SK-N-SH (cell line): ENCODE data around the gene CNPY4. TPM values are rescaled to one million over a fixed set of nuclear protein-coding genes. Genes with fewer than 3 reads are reported as not detected.

Source experiments
- CTCF ChIA-PET: fragments of 300-600, 350-600 bp; formaldehyde crosslinking; extraction: SDS; loops from one replicate; lab custom pipeline; 2021; lab: Yijun Ruan, JAX
- POLR2A ChIA-PET: fragments of 350-600 bp; sonication (Branson Sonifier 250); formaldehyde crosslinking; extraction: SDS; loops from one replicate; lab custom pipeline; 2020; ENCODE audit warnings: antibody characterized with exemption, inconsistent platforms; lab: Yijun Ruan, JAX
- DNase-seq: peaks from one replicate; pipeline ENCODE4 v3.0.0; 2012
- H2AFZ ChIP-seq: fragments of 200-600 bp; sonication (generic); 2 replicates; pipeline ENCODE4 v1.8.1; 2016; ENCODE audit warnings: antibody characterized with exemption, mild to moderate bottlenecking, low read depth
- H3F3A ChIP-seq: fragments of 200-600 bp; sonication (generic); replicated peaks from 2 replicates; pipeline ENCODE3; 2016; ENCODE audit warnings: antibody characterized with exemption, mild to moderate bottlenecking; ENCODE audit not compliant: insufficient read depth
- H3K27ac ChIP-seq, 2 experiments: fragments of 200-500 bp in 1 of 2; fragments of 200-600 bp in 1 of 2; sonication (Bioruptor generic) in 1 of 2; sonication (generic), shearing (Covaris generic) in 1 of 2; 2 replicates each; pipeline versions ENCODE4 v1.5.1 to v1.6.1; 2014 to 2016; ENCODE audit warnings: low read depth in 2 of 2, inconsistent platforms in 1 of 2, low read length in 1 of 2, mild to moderate bottlenecking in 1 of 2, mixed read lengths in 1 of 2
- H3K27me3 ChIP-seq: fragments of 200-600 bp; sonication (generic), shearing (Covaris generic); 2 replicates; pipeline ENCODE4 v1.6.1; 2016; ENCODE audit warnings: mixed run types; ENCODE audit not compliant: insufficient read depth
- H3K36me3 ChIP-seq, 2 experiments: fragments of 200-500 bp in 1 of 2; fragments of 200-600 bp in 1 of 2; sonication (Bioruptor generic) in 1 of 2; sonication (generic) in 1 of 2; replicated peaks in 1 of 2; 2 replicates each; pipeline versions ENCODE3 to v1.5.1; 2014 to 2016; ENCODE audit warnings: low read length in 1 of 2, mild to moderate bottlenecking in 1 of 2; ENCODE audit not compliant: insufficient read depth in 2 of 2, control insufficient read depth in 1 of 2
- H3K4me1 ChIP-seq, 2 experiments: fragments of 200-500 bp in 1 of 2; fragments of 200-600 bp in 1 of 2; sonication (Bioruptor generic) in 1 of 2; sonication (generic), shearing (Covaris generic) in 1 of 2; 2 replicates each; pipeline versions ENCODE4 v1.5.1 to v1.6.1; 2014 to 2016; ENCODE audit warnings: low read depth in 1 of 2, low read length in 1 of 2, mixed run types in 1 of 2; ENCODE audit not compliant: insufficient read depth in 2 of 2, control insufficient read depth in 1 of 2
- H3K4me2 ChIP-seq: fragments of 200-600 bp; sonication (generic), shearing (Covaris generic); 2 replicates; pipeline ENCODE4 v1.6.1; 2017; ENCODE audit warnings: mixed run types
- H3K4me3 ChIP-seq, 2 experiments: fragments of 200-500 bp in 1 of 2; fragments of 200-600 bp in 1 of 2; sonication (Bioruptor generic) in 1 of 2; sonication (generic), shearing (Covaris generic) in 1 of 2; 2 replicates each; pipeline versions ENCODE4 v1.5.1 to v1.8.1; 2014 to 2016; ENCODE audit warnings: low read depth in 2 of 2, inconsistent platforms in 1 of 2, low read length in 1 of 2, mild to moderate bottlenecking in 1 of 2, mixed read lengths in 1 of 2, moderate library complexity in 1 of 2
- H3K79me2 ChIP-seq: fragments of 200-600 bp; sonication (generic); 2 replicates; pipeline ENCODE4 v1.8.1; 2017; ENCODE audit warnings: mild to moderate bottlenecking; ENCODE audit not compliant: insufficient read depth
- H3K9ac ChIP-seq: fragments of 200-600 bp; sonication (generic); 2 replicates; pipeline ENCODE4 v1.6.1; 2017; ENCODE audit warnings: mixed run types
- H3K9me2 ChIP-seq: fragments of 200-600 bp; sonication (generic); 2 replicates; pipeline ENCODE4 v1.6.1; 2017; ENCODE audit warnings: mixed run types
- H3K9me3 ChIP-seq: fragments of 200-600 bp; sonication (generic); 2 replicates; pipeline ENCODE4 v1.6.1; 2017; ENCODE audit warnings: mixed run types, mild to moderate bottlenecking, moderate library complexity
- H4K20me1 ChIP-seq: fragments of 200-600 bp; sonication (generic); 2 replicates; pipeline ENCODE4 v1.6.1; 2017; ENCODE audit warnings: mild to moderate bottlenecking, mixed run types; ENCODE audit not compliant: insufficient read depth
- CHD2 ChIP-seq: fragments of 150-350 bp; IDR thresholded peaks from 2 replicates; pipeline ENCODE4 v1.6.1; 2018; ENCODE audit warnings: low read length; ENCODE audit not compliant: partially characterized antibody
- EZH2phosphoT487 ChIP-seq: fragments of 200-600 bp; sonication (generic); IDR thresholded peaks from 2 replicates; pipeline ENCODE4 v1.6.1; 2017; ENCODE audit warnings: low read depth, mixed run types, mild to moderate bottlenecking, antibody characterized with exemption, moderate library complexity, borderline replicate concordance
- FOSL2 ChIP-seq: IDR thresholded peaks from 2 replicates; pipeline ENCODE4 v1.4.0; 2012; ENCODE audit warnings: low read depth, mild to moderate bottlenecking, moderate library complexity, borderline replicate concordance
- FOXJ3 ChIP-seq: sonication (generic); formaldehyde crosslinking; IDR thresholded peaks from 2 replicates; pipeline ENCODE4 v1.5.1; 2020; ENCODE audit warnings: mild to moderate bottlenecking, missing genetic modification reagents
- IRF3 ChIP-seq: fragments of 150-350 bp; IDR thresholded peaks from 2 replicates; pipeline ENCODE4 v1.6.1; 2016; ENCODE audit warnings: mild to moderate bottlenecking, low read depth, low read length
- JUND ChIP-seq: IDR thresholded peaks from 2 replicates; pipeline ENCODE4 v1.4.0; 2012
- MXI1 ChIP-seq: IDR thresholded peaks from 2 replicates; pipeline ENCODE4 v1.6.1; 2012; ENCODE audit warnings: mild to moderate bottlenecking, low read depth, low read length, improper control_type of control experiment
- NFIC ChIP-seq: IDR thresholded peaks from 2 replicates; pipeline ENCODE4 v1.4.0; 2012; ENCODE audit warnings: borderline replicate concordance
- PBX3 ChIP-seq: IDR thresholded peaks from 2 replicates; pipeline ENCODE4; 2012
- POLR2AphosphoS5 ChIP-seq: IDR thresholded peaks from 2 replicates; pipeline ENCODE4 v1.6.1; 2012; ENCODE audit warnings: low read depth, low read length
- TAF1 ChIP-seq: IDR thresholded peaks from 2 replicates; pipeline ENCODE4 v1.6.1; 2012; ENCODE audit warnings: low read depth, mild to moderate bottlenecking, low read length, moderate library complexity, borderline replicate concordance
- TCF12 ChIP-seq: IDR thresholded peaks from 2 replicates; pipeline ENCODE4 v1.4.0; 2012
- TEAD4 ChIP-seq: IDR thresholded peaks from 2 replicates; pipeline ENCODE4 v1.4.0; 2012; ENCODE audit warnings: mild to moderate bottlenecking, borderline replicate concordance; ENCODE audit not compliant: insufficient read depth
- YY1 ChIP-seq: IDR thresholded peaks from 2 replicates; pipeline ENCODE4 v1.4.0; 2012; ENCODE audit warnings: low read depth, mild to moderate bottlenecking
- whole genome bisulfite sequencing: methylation state at CpG from one replicate; pipeline ENCODE4 v1.1.6; 2017; ENCODE audit warnings: low lambda C conversion rate; 5-methylcytosine and 5-hydroxymethylcytosine counted together
- polyA plus RNA-seq, 3 experiments: library from polyadenylated mRNA; depleted of rRNA; stranded (reverse); fragments of >200 nt; gene quantifications; 2 replicates each; pipeline ENCODE4 v1.2.3, GENCODE V29; 2012

The CNPY4 gene
- polyA plus RNA-seq, 1 of the 3 experiments (the other 2 are of a cell fraction): 52.0 TPM

- TF ChIP-seq EZH2phosphoT487: no peak
- TF ChIP-seq FOSL2: no peak; the same call in 1 of the 2 replicates
- peak; percentile 92 for TF ChIP-seq CHD2
- TF ChIP-seq FOXJ3 (CRISPR knock-in tag): peak; percentile 60; the same call in 1 of the 2 replicates
- 0 out of 2 replicates have a peak, but pooled peaks have one; percentile 14 for TF ChIP-seq TEAD4
- peak; percentile 37; the same call in 1 of the 2 replicates for TF ChIP-seq YY1
- peak; percentile 76; the same call in 1 of the 2 replicates for TF ChIP-seq TAF1
- peak; percentile 61 for TF ChIP-seq MXI1
Observed at GRCh38 chr7:100101016-100101862, 18.2 kb upstream of the CNPY4 start, which contains the start of the genes AP4M1 and MCM7 (continued).

DNA sequence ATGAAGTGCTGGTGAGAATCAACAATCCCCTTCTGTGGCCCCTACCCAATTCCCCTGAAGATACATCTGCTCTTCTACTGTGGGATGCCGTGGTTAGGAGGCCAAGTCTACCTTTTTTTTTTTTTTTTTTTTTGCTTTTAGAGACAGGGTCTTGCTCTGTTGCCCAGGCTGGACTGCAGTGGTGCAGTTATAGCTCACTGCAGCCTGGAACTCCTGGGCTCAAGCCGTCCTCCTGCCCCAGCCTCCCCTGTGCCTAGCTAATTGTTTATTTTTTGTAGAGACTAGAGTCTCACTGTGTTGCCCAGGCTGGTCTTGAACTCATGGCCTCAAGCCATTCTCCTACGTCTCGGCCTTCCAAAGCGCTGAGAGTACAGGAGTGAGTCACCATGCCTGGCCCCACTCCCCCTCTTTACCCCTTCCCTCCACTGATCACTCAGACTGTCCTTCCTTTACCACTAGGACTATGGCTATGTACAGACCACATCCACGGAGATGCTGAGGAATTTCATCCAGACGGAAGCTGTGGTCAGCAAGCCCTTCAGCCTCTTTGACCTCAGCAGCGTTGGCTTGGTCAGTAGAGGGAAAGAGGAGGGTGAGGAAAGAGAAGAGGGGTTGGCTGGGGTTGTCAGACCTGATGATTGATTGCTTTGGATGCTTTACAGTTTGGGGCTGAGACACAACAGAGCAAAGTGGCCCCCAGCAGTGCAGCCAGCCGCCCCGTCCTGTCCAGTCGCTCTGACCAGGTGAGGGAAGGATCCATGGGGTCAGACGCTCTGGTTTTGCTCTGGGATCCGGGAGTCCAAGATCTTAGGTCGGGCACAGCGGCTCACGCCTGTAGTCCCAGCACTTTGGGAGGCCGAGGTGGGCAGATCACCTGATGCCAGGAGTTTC, 16.2 kb upstream of the CNPY4 start:
- no peaks in the 10 kb centered on the region for H3K9me3 ChIP-seq
- 85% methylated on average over 17 of the region's 17 CpGs for WGBS
- CTCF ChIA-PET: interaction anchor here (0.6 to 5.4 kb wide), 4 partner anchors 20 to 124 kb away, joined by 3 to 74 read pairs (median 24); partner anchors contain the start of gene ZNF3

More for the DNA sequence above, 16.2 kb upstream of the CNPY4 start:
- POLR2A ChIA-PET: interaction anchor here (3.3 to 4.2 kb wide), 3 partner anchors 13 to 26 kb away, joined by 19 to 98 read pairs (median 70); partner anchors contain the start of genes COPS6 and MBLAC1
- H3K9ac ChIP-seq: peak overlapping the region; percentile 98; the same call in 1 of the 2 replicates
- DNase-seq: peak; percentile 29
- TF ChIP-seq JUND (peak; percentile 56; the same call in 1 of the 2 replicates), IRF3 (no peak), FOSL2 (peak; percentile 86; the same call in 1 of the 2 replicates), TCF12 (peak; percentile 69), PBX3 (peak; percentile 95), NFIC (peak; percentile 5; the same call in 1 of the 2 replicates), TAF1 (no peak), POLR2AphosphoS5 (peak; percentile 22; the same call in 1 of the 2 replicates)
- TF ChIP-seq, all 33 proteins: peak for 6
- Histone ChIP-seq H3K4me1 (peaks cover 21 to 24% of the 10 kb centered on the region in 2 experiments), H3K27me3 (no peaks in the 10 kb centered on the region), H4K20me1 (peaks cover 4% of the 10 kb centered on the region), H3K4me2 (peak overlapping the region; percentile 100), H3F3A (peaks cover 33% of the 10 kb centered on the region), H3K4me3 (peak overlapping the region; percentile 70 to 99; a peak in 2 of 4 replicates), H3K27ac (peak overlapping the region in 1 of 2 experiments; percentile 95; a peak in 2 of 4 replicates), H3K36me3 (peaks cover 38 to 46% of the 10 kb centered on the region in 2 experiments), H3K79me2 (peaks cover 43% of the 10 kb centered on the region), H3K9me2 (no peaks in the 10 kb centered on the region), H2AFZ (peak overlapping the region; percentile 73; the same call in 1 of the 2 replicates)
